ELR (cell line): Measurements from ENCODE around the gene DNHD1.

Experiments used
- DNase-seq: peaks from one replicate; pipeline ENCODE4 v3.0.0-alpha.2; 2015; ENCODE audit warnings: low read depth

DNHD1 gene

GRCh38 chr11:6497069-6497839 lies at the start of gene DNHD1:
Gene DNHD1, plus strand, starts transcription at chr11:6497280. Its CDS starts 936 bp downstream, at chr11:6498216.
- DNase-seq: no peak

GRCh38 chr11:6448574-6448973 lies 48.5 kb upstream of the DNHD1 start:
- DNase-seq: no peak

- no peak for DNase-seq
Measured at GRCh38 chr11:6452219-6452618, 44.9 kb upstream of the DNHD1 start.

GRCh38 chr11:6453152-6453551 lies 43.9 kb upstream of the DNHD1 start:
- no peak for DNase-seq

GRCh38 chr11:6455070-6455469 lies 42.0 kb upstream of the DNHD1 start:
- no peak for DNase-seq

GRCh38 chr11:6456361-6457073 lies 40.6 kb upstream of the DNHD1 start:
- DNase-seq: no peak

GRCh38 chr11:6457581-6458320 lies 39.3 kb upstream of the DNHD1 start:
- no peak for DNase-seq

- no peak for DNase-seq
Measured at GRCh38 chr11:6458352-6459098, 38.6 kb upstream of the DNHD1 start.

- DNase-seq: no peak
Measured at GRCh38 chr11:6459099-6459450, 38.0 kb upstream of the DNHD1 start.

GRCh38 chr11:6468712-6469495 lies 28.2 kb upstream of the DNHD1 start:
- DNase-seq: peak; percentile 42

- no peak for DNase-seq
Measured at GRCh38 chr11:6469599-6469998, 27.5 kb upstream of the DNHD1 start.

GRCh38 chr11:6472934-6473333 lies 24.1 kb upstream of the DNHD1 start:
- DNase-seq: no peak

- DNase-seq: peak; percentile 88
Measured at GRCh38 chr11:6473451-6474412, 23.3 kb upstream of the DNHD1 start, which contains the start of gene TRIM3. Gene TRIM3, minus strand, starts transcription at chr11:6473941. Its CDS starts 8,246 bp downstream, at chr11:6465695.

GRCh38 chr11:6474413-6474792 lies 22.7 kb upstream of the DNHD1 start:
- DNase-seq: no peak

- DNase-seq: peak; percentile 25
Measured at GRCh38 chr11:6474806-6475500, 22.1 kb upstream of the DNHD1 start.

- DNase-seq: no peak
Measured at GRCh38 chr11:6475936-6476335, 21.1 kb upstream of the DNHD1 start.

GRCh38 chr11:6476571-6476970 lies 20.5 kb upstream of the DNHD1 start:
- no peak for DNase-seq

- peak; percentile 3 for DNase-seq
Measured at GRCh38 chr11:6480299-6480914, 16.7 kb upstream of the DNHD1 start.
